Upper lobe of left lung (tissue), 6 donors: Measurements from ENCODE around the gene LRRTM2. TPM values are rescaled to one million over a fixed set of nuclear protein-coding genes. Genes with fewer than 3 reads are reported as not detected.

ENCODE experiments used
- ATAC-seq, 2 donors: fragments of 200-7000 bp; cut with Tn5 transposase; one replicate each; pipeline ENCODE4 v1.9.1; 2022; ENCODE audit warnings: mild to moderate bottlenecking in 2 of 2, moderate library complexity in 2 of 2; ENCODE audit not compliant: low FRiP score in 2 of 2
- DNase-seq, 2 donors: peaks; one replicate each; pipeline ENCODE4 v3.0.0-alpha.2; 2019 to 2020
- H3K27ac ChIP-seq, 4 donors: fragments of 200-600 bp; sonication (generic); one replicate each; pipeline ENCODE4 v1.5.1; 2016 to 2019
- H3K27me3 ChIP-seq, 4 donors: fragments of 200-600 bp; sonication (generic); one replicate each; pipeline ENCODE4 v1.5.1; 2017 to 2019
- H3K36me3 ChIP-seq, 4 donors: fragments of 200-600 bp; sonication (generic); one replicate each; pipeline ENCODE4 v1.5.1; 2016 to 2019
- H3K4me1 ChIP-seq, 4 donors: fragments of 200-600 bp; sonication (generic); one replicate each; pipeline ENCODE4 v1.5.1; 2018 to 2019
- H3K4me3 ChIP-seq, 4 donors: fragments of 200-600 bp; sonication (generic); one replicate each; pipeline ENCODE4 v1.5.1; 2017 to 2019; ENCODE audit warnings: mild to moderate bottlenecking in 2 of 4, moderate library complexity in 1 of 4
- H3K9me3 ChIP-seq, 4 donors: fragments of 200-600 bp; sonication (generic); one replicate each; pipeline ENCODE4 v1.5.1; 2018 to 2019
- CTCF ChIP-seq, 6 experiments: fragments of 450-650 bp in 4 of 6; fragments of 200-600 bp in 2 of 6; sonication (generic) in 2 of 6; IDR thresholded peaks; one replicate each; pipeline ENCODE4 v1.5.1; 2016 to 2019; ENCODE audit warnings: antibody characterized with exemption in 6 of 6
- EP300 ChIP-seq, 4 donors: sonication (generic); formaldehyde crosslinking; IDR thresholded peaks; one replicate each; pipeline ENCODE4 v1.5.1; 2017; ENCODE audit warnings: antibody characterized with exemption in 4 of 4, control low read depth in 2 of 4
- POLR2A ChIP-seq, 4 donors: fragments of 450-650 bp; IDR thresholded peaks; one replicate each; pipeline ENCODE4 v1.5.1; 2016 to 2017; ENCODE audit warnings: antibody characterized with exemption in 4 of 4, mild to moderate bottlenecking in 2 of 4
- POLR2AphosphoS5 ChIP-seq, 2 donors: sonication (generic); formaldehyde crosslinking; IDR thresholded peaks; one replicate each; pipeline ENCODE4 v1.5.1; 2017; ENCODE audit warnings: antibody characterized with exemption in 2 of 2
- WGBS, 2 donors: methylation state at CpG; one replicate each; pipeline ENCODE4 v1.1.5; 2017 to 2018; 5-methylcytosine and 5-hydroxymethylcytosine counted together
- total RNA-seq, 6 donors: library from RNA; depleted of rRNA in 4 of 6; stranded (reverse); fragments of >200 nt in 4 of 6; gene quantifications; one replicate each; pipeline versions ENCODE4 v1.1.0 to v1.2.1, GENCODE V29; 2016 to 2021
- donor health status: DM: no; HTN: no; CAD: no; lungs with moderate emphysema.
- donor health status: DM: no; HTN: yes; CAD: no; lungs with severe emphysema.

LRRTM2 gene
- total RNA-seq, 6 donors from 2014 or later: 0.20 to 1.1 (median 0.29) TPM; not detected in 1

GRCh38 chr5:138889994-138890393 lies 14.9 kb upstream of the LRRTM2 start:
- ATAC-seq (no peak), DNase-seq (no peak)
- Histone ChIP-seq H3K9me3 (no peaks in the 10 kb centered on the region), H3K27me3 (no peaks in the 10 kb centered on the region), H3K36me3 (peaks cover 23 to 66% (median 40%) of the 10 kb centered on the region in 4 donors), H3K4me1 (no peaks in the 10 kb centered on the region), H3K27ac (no peak overlapping the region), H3K4me3 (no peak overlapping the region)
- TF ChIP-seq POLR2A (IDR thresholded peaks at IDR 0.05) (no peak), POLR2AphosphoS5 (IDR thresholded peaks at IDR 0.05) (no peak), CTCF (IDR thresholded peaks at IDR 0.05) (no peak), EP300 (IDR thresholded peaks at IDR 0.05) (no peak)

GRCh38 chr5:138884554-138884953 lies 9.4 kb upstream of the LRRTM2 start:
- Histone ChIP-seq H3K4me3 (no peak overlapping the region), H3K36me3 (peaks cover 17 to 38% (median 22%) of the 10 kb centered on the region in 4 donors), H3K9me3 (no peaks in the 10 kb centered on the region), H3K27me3 (no peaks in the 10 kb centered on the region), H3K4me1 (no peaks in the 10 kb centered on the region), H3K27ac (no peak overlapping the region)
- DNase-seq (no peak), ATAC-seq (no peak)
- TF ChIP-seq EP300 (IDR thresholded peaks at IDR 0.05) (no peak), POLR2AphosphoS5 (IDR thresholded peaks at IDR 0.05) (no peak), POLR2A (IDR thresholded peaks at IDR 0.05) (no peak), CTCF (IDR thresholded peaks at IDR 0.05) (no peak)

GRCh38 chr5:138884094-138884493 lies 9.0 kb upstream of the LRRTM2 start:
- TF ChIP-seq POLR2A (IDR thresholded peaks at IDR 0.05): no peak
- TF ChIP-seq POLR2AphosphoS5 (IDR thresholded peaks at IDR 0.05): no peak
- no peak for TF ChIP-seq EP300 (IDR thresholded peaks at IDR 0.05)
- TF ChIP-seq CTCF (IDR thresholded peaks at IDR 0.05): no peak
- ATAC-seq: no peak
- H3K27me3 ChIP-seq: no peaks in the 10 kb centered on the region
- no peak overlapping the region for H3K4me3 ChIP-seq
- no peaks in the 10 kb centered on the region for H3K9me3 ChIP-seq
- DNase-seq: no peak
- H3K36me3 ChIP-seq: peaks cover 13 to 33% (median 17%) of the 10 kb centered on the region in 4 donors
- H3K27ac ChIP-seq: no peak overlapping the region
- H3K4me1 ChIP-seq: peaks cover 0 to 2% (median under 1%) of the 10 kb centered on the region in 4 donors
- WGBS, 2 donors: 95 to 97% methylated on average over 1 of the region's 1 CpG

- no peak overlapping the region for H3K4me3 ChIP-seq
- ATAC-seq (no peak), DNase-seq (no peak)
- H3K36me3 ChIP-seq: peaks cover 9 to 24% (median 10%) of the 10 kb centered on the region in 4 donors
- TF ChIP-seq POLR2AphosphoS5 (IDR thresholded peaks at IDR 0.05): no peak
- TF ChIP-seq POLR2A (IDR thresholded peaks at IDR 0.05): no peak
- no peak for TF ChIP-seq CTCF (IDR thresholded peaks at IDR 0.05)
- no peak for TF ChIP-seq EP300 (IDR thresholded peaks at IDR 0.05)
- H3K27ac ChIP-seq: no peak overlapping the region
- H3K9me3 ChIP-seq: no peaks in the 10 kb centered on the region
- no peaks in the 10 kb centered on the region for H3K27me3 ChIP-seq
- peaks cover 0 to 9% (median 6%) of the 10 kb centered on the region in 4 donors for H3K4me1 ChIP-seq
Observed at GRCh38 chr5:138883211-138883610, 8.1 kb upstream of the LRRTM2 start.

- Histone ChIP-seq H3K4me1 (peaks cover 19 to 21% (median 19%) of the 10 kb centered on the region in 4 donors), H3K27me3 (no peaks in the 10 kb centered on the region), H3K36me3 (no peaks in the 10 kb centered on the region), H3K9me3 (no peaks in the 10 kb centered on the region), H3K27ac (no peak overlapping the region), H3K4me3 (no peak overlapping the region)
- TF ChIP-seq POLR2A (IDR thresholded peaks at IDR 0.05): no peak
- TF ChIP-seq POLR2AphosphoS5 (IDR thresholded peaks at IDR 0.05): no peak
- TF ChIP-seq EP300 (IDR thresholded peaks at IDR 0.05): no peak
- no peak for TF ChIP-seq CTCF (IDR thresholded peaks at IDR 0.05)
- no peak for ATAC-seq
- WGBS, 2 donors: 73% methylated on average over 7 of the region's 7 CpGs
- no peak for DNase-seq
Observed at GRCh38 chr5:138878437-138879235, 3.5 kb upstream of the LRRTM2 start.
